Measurements from ENCODE around the gene ADD3.
"Not testable (repeated sequence)": the region's sequence is repeated elsewhere in the genome, so short reads cannot be mapped to it uniquely, and the experiment has no call there.

Gene ADD3

GRCh38 chr10:109975244-109976190 is 32.3 kb upstream of the ADD3 start:
- DNase-seq (ENCODE audit: low read depth), result no peak

GRCh38 chr10:109976681-109977080 is 31.1 kb upstream of the ADD3 start:
- no peak for DNase-seq (ENCODE audit: low read depth)

GRCh38 chr10:109977382-109977806 is 30.4 kb upstream of the ADD3 start:
- DNase-seq (ENCODE audit: low read depth), result no peak

GRCh38 chr10:109978481-109978880 is 29.3 kb upstream of the ADD3 start:
- DNase-seq (ENCODE audit: low read depth), result peak; percentile 82

GRCh38 chr10:109979215-109979614 is 28.6 kb upstream of the ADD3 start:
- no peak for DNase-seq (ENCODE audit: low read depth)

GRCh38 chr10:109981650-109982049 is 26.1 kb upstream of the ADD3 start:
- no peak for DNase-seq (ENCODE audit: low read depth)

GRCh38 chr10:109982123-109982522 is 25.7 kb upstream of the ADD3 start:
- no peak for DNase-seq (ENCODE audit: low read depth)

- no peak for DNase-seq (ENCODE audit: low read depth)
Measured at GRCh38 chr10:109982812-109983211, 25.0 kb upstream of the ADD3 start.

- DNase-seq (ENCODE audit: low read depth), result no peak
Measured at GRCh38 chr10:109984013-109984412, 23.8 kb upstream of the ADD3 start.

GRCh38 chr10:109985768-109986167 is 22.0 kb upstream of the ADD3 start:
- not testable (repeated sequence) for DNase-seq (ENCODE audit: low read depth)

- peak; percentile 89 for DNase-seq (ENCODE audit: low read depth)
Measured at GRCh38 chr10:109987452-109988211, 20.2 kb upstream of the ADD3 start.

- DNase-seq (ENCODE audit: low read depth), result no peak
Measured at GRCh38 chr10:109988212-109988596, 19.6 kb upstream of the ADD3 start.

- DNase-seq (ENCODE audit: low read depth), result no peak
Measured at GRCh38 chr10:109991266-109991855, 16.4 kb upstream of the ADD3 start.

- DNase-seq (ENCODE audit: low read depth), result peak; percentile 78
Measured at GRCh38 chr10:109992485-109992884, 15.3 kb upstream of the ADD3 start.

GRCh38 chr10:109993551-109994330 is 14.0 kb upstream of the ADD3 start:
- DNase-seq (ENCODE audit: low read depth), result peak; percentile 36

- DNase-seq (ENCODE audit: low read depth), result no peak
Measured at GRCh38 chr10:109994711-109995577, 12.8 kb upstream of the ADD3 start.

GRCh38 chr10:109995595-109995994 is 12.2 kb upstream of the ADD3 start:
- no peak for DNase-seq (ENCODE audit: low read depth)

- no peak for DNase-seq (ENCODE audit: low read depth)
Measured at GRCh38 chr10:109996225-109996624, 11.6 kb upstream of the ADD3 start.

GRCh38 chr10:109996766-109997171 is 11.0 kb upstream of the ADD3 start:
- DNase-seq (ENCODE audit: low read depth), result no peak

- no peak for DNase-seq (ENCODE audit: low read depth)
Measured at GRCh38 chr10:109997233-109997632, 10.6 kb upstream of the ADD3 start.

GRCh38 chr10:109998513-109998912 is 9.3 kb upstream of the ADD3 start:
- no peak for DNase-seq (ENCODE audit: low read depth)
